CD4-positive, alpha-beta T cell (primary cell): ENCODE data around the gene ARFGEF3. TPM values are rescaled to one million over a fixed set of nuclear protein-coding genes. Genes with fewer than 3 reads are reported as not detected.

Source experiments
- ATAC-seq: fragments of 200-7000 bp; cut with Tn5 transposase; one replicate; pipeline ENCODE4 v1.10.0; 2022; ENCODE audit warnings: mild to moderate bottlenecking; ENCODE audit not compliant: poor library complexity
- CTCF ChIA-PET: fragments of 350-600 bp; sonication (Branson Sonifier 250); formaldehyde crosslinking; loops from one replicate; lab custom pipeline; 2021; ENCODE audit warnings: antibody characterized with exemption, inconsistent platforms; lab: Charles Lee
- POLR2A ChIA-PET: fragments of 350-600 bp; sonication (Branson Sonifier 250); formaldehyde crosslinking; loops from one replicate; lab custom pipeline; 2021; ENCODE audit warnings: antibody characterized with exemption, inconsistent platforms; lab: Charles Lee
- DNase-seq, 14 experiments: peaks; one replicate each; pipeline ENCODE4 v3.0.0-alpha.2; 2013 to 2020; ENCODE audit warnings: mixed read lengths in 2 of 14
- H3K27ac ChIP-seq, 2 donors: one replicate each; pipeline versions ENCODE4 v1.5.1 to v1.7.0; 2013; ENCODE audit warnings: low read length in 2 of 2, low read depth in 1 of 2, mild to moderate bottlenecking in 1 of 2
- H3K27me3 ChIP-seq, 2 experiments: 1 replicate in 1 of 2; 2 replicates in 1 of 2; pipeline versions ENCODE4 v1.6.1 to v1.7.0; 2013; ENCODE audit warnings: low read length in 2 of 2, control low read depth in 1 of 2, mild to moderate bottlenecking in 1 of 2, moderate library complexity in 1 of 2; ENCODE audit not compliant: insufficient read depth in 2 of 2, control insufficient read depth in 1 of 2
- H3K36me3 ChIP-seq: one replicate; pipeline ENCODE4 v1.6.1; 2013; ENCODE audit warnings: low read length, control low read depth; ENCODE audit not compliant: insufficient read depth
- H3K4me1 ChIP-seq: one replicate; pipeline ENCODE4 v1.6.1; 2013; ENCODE audit warnings: low read length, control low read depth; ENCODE audit not compliant: insufficient read depth
- H3K4me3 ChIP-seq: one replicate; pipeline ENCODE4 v1.5.1; 2013; ENCODE audit warnings: mild to moderate bottlenecking, low read length, moderate library complexity
- H3K9me3 ChIP-seq, 2 experiments: 1 replicate in 1 of 2; 2 replicates in 1 of 2; pipeline versions ENCODE4 v1.6.1 to v1.7.0; 2013; ENCODE audit warnings: low read length in 2 of 2, mild to moderate bottlenecking in 2 of 2, control low read depth in 1 of 2, moderate library complexity in 1 of 2; ENCODE audit not compliant: control insufficient read depth in 1 of 2, insufficient read depth in 1 of 2
- H3K27ac Mint-ChIP-seq: one replicate; pipeline ENCODE4 v1.8.0; 2020; ENCODE audit warnings: mixed read lengths
- H3K27me3 Mint-ChIP-seq: one replicate; pipeline ENCODE4 v1.8.0; 2021; ENCODE audit warnings: mixed read lengths
- H3K36me3 Mint-ChIP-seq: one replicate; pipeline ENCODE4 v1.8.0; 2021; ENCODE audit warnings: low read depth, mixed read lengths
- H3K4me1 Mint-ChIP-seq: one replicate; pipeline ENCODE4 v1.8.0; 2021; ENCODE audit warnings: low read depth, mixed read lengths
- H3K4me3 Mint-ChIP-seq: one replicate; pipeline ENCODE4 v1.8.0; 2020; ENCODE audit warnings: mild to moderate bottlenecking, mixed read lengths
- H3K9me3 Mint-ChIP-seq: one replicate; pipeline ENCODE4 v1.8.0; 2020; ENCODE audit warnings: mixed read lengths
- intact Hi-C, 2 experiments: fragments of 100-400 bp; cut with DNase I in 1 of 2; cut with micrococcal nuclease in 1 of 2; formaldehyde crosslinking; loops; one replicate each; pipeline versions ENCODE4 v1.15.1 to v1.9.0; 2023 to 2025; cut with DNase I, micrococcal nuclease
- total RNA-seq, 174 experiments: library from RNA in 2 of 174; stranded (reverse) in 2 of 174; gene quantifications; one replicate each; pipeline ENCODE4 v1.2.3 and lab custom pipeline; 2021 to 2026
- TF ChIP-seq, protein P1 (sequence below): fragments of 200-600 bp; IDR thresholded peaks from one replicate; pipeline ENCODE4 v1.8.0; 2022; ENCODE audit warnings: antibody characterized with exemption, mild to moderate bottlenecking

The ARFGEF3 gene
- total RNA-seq, 2 experiments from 2014 or later: not detected

DNA sequence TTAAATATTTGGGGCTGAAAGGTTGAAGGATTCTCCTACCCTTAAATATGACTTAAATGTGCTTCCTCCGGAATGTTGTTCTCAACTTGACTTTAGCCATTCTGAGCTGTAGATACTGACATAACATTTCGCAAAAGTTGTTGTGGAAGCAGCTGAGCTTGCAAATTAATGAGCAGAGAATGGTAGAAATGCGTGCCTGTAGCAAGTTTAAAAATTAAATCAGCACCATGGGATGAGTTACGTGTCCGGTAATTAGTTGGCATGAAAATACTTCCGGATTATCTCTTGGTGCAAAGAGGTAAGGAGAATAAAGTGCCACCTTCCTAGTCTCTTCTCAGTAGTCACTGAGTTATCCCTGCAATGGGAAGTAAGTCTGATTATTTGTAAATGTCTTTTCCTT is 80.2 kb downstream of the ARFGEF3 start:
- DNase-seq: no peak
- CTCF ChIA-PET: no interaction called here

GRCh38 chr6:138242987-138243592 is 81.4 kb downstream of the ARFGEF3 start:
- H3K4me1 ChIP-seq: no peaks in the 10 kb centered on the region
- ChIA-PET POLR2A (no interaction called here), CTCF (no interaction called here)
- TF ChIP-seq, protein P1, sequence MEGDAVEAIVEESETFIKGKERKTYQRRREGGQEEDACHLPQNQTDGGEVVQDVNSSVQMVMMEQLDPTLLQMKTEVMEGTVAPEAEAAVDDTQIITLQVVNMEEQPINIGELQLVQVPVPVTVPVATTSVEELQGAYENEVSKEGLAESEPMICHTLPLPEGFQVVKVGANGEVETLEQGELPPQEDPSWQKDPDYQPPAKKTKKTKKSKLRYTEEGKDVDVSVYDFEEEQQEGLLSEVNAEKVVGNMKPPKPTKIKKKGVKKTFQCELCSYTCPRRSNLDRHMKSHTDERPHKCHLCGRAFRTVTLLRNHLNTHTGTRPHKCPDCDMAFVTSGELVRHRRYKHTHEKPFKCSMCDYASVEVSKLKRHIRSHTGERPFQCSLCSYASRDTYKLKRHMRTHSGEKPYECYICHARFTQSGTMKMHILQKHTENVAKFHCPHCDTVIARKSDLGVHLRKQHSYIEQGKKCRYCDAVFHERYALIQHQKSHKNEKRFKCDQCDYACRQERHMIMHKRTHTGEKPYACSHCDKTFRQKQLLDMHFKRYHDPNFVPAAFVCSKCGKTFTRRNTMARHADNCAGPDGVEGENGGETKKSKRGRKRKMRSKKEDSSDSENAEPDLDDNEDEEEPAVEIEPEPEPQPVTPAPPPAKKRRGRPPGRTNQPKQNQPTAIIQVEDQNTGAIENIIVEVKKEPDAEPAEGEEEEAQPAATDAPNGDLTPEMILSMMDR: no peak
- intact Hi-C loops: no loop called here
- Mint-ChIP-seq H3K36me3 (no peaks in the 10 kb centered on the region), H3K27ac (no peak overlapping the region), H3K27me3 (peaks cover 22% of the 10 kb centered on the region), H3K4me1 (no peaks in the 10 kb centered on the region), H3K9me3 (no peaks in the 10 kb centered on the region), H3K4me3 (no peak overlapping the region)
- DNase-seq (no peak), ATAC-seq (no peak)
- no peak overlapping the region for H3K4me3 ChIP-seq
- no peak overlapping the region for H3K27ac ChIP-seq
- no peaks in the 10 kb centered on the region for H3K36me3 ChIP-seq
- peaks cover 0 to 8% of the 10 kb centered on the region in 2 experiments for H3K27me3 ChIP-seq
- no peaks in the 10 kb centered on the region for H3K9me3 ChIP-seq

More for the DNA sequence above, 80.2 kb downstream of the ARFGEF3 start:
- TF ChIP-seq, protein P1: no peak
- H3K27ac ChIP-seq: no peak overlapping the region
- H3K9me3 ChIP-seq: no peaks in the 10 kb centered on the region
- no peak overlapping the region for H3K4me3 Mint-ChIP-seq
- intact Hi-C loops: no loop called here
- H3K4me3 ChIP-seq: no peak overlapping the region
- POLR2A ChIA-PET: no interaction called here
- H3K36me3 Mint-ChIP-seq: no peaks in the 10 kb centered on the region
- peaks cover 28% of the 10 kb centered on the region for H3K27me3 Mint-ChIP-seq
- no peak overlapping the region for H3K27ac Mint-ChIP-seq
- H3K27me3 ChIP-seq: peaks cover 0 to 8% of the 10 kb centered on the region in 2 experiments
- H3K9me3 Mint-ChIP-seq: no peaks in the 10 kb centered on the region
- H3K4me1 Mint-ChIP-seq: no peaks in the 10 kb centered on the region
- no peak for ATAC-seq
- H3K36me3 ChIP-seq: no peaks in the 10 kb centered on the region
- no peaks in the 10 kb centered on the region for H3K4me1 ChIP-seq

GRCh38 chr6:138245751-138246150 is 84.0 kb downstream of the ARFGEF3 start:
- H3K27me3 ChIP-seq: peaks cover 0 to 7% of the 10 kb centered on the region in 2 experiments
- Mint-ChIP-seq H3K4me3 (no peak overlapping the region), H3K36me3 (no peaks in the 10 kb centered on the region), H3K4me1 (no peaks in the 10 kb centered on the region), H3K9me3 (no peaks in the 10 kb centered on the region), H3K27me3 (peaks cover 14% of the 10 kb centered on the region), H3K27ac (no peak overlapping the region)
- no peak overlapping the region for H3K27ac ChIP-seq
- DNase-seq (no peak), ATAC-seq (no peak)
- TF ChIP-seq, protein P1: no peak
- CTCF ChIA-PET: no interaction called here
- H3K9me3 ChIP-seq: no peaks in the 10 kb centered on the region
- no peak overlapping the region for H3K4me3 ChIP-seq
- POLR2A ChIA-PET: no interaction called here
- H3K4me1 ChIP-seq: no peaks in the 10 kb centered on the region
- H3K36me3 ChIP-seq: no peaks in the 10 kb centered on the region
- intact Hi-C loops: no loop called here
